NCI-H2196 (cell line): ENCODE data around the gene ADSS1.

Source experiments
- DNase-seq: peaks from one replicate; lab custom pipeline; 2025; ENCODE audit not compliant: unreplicated experiment; lab: John Stamatoyannopoulos, UW

Gene ADSS1

DNA sequence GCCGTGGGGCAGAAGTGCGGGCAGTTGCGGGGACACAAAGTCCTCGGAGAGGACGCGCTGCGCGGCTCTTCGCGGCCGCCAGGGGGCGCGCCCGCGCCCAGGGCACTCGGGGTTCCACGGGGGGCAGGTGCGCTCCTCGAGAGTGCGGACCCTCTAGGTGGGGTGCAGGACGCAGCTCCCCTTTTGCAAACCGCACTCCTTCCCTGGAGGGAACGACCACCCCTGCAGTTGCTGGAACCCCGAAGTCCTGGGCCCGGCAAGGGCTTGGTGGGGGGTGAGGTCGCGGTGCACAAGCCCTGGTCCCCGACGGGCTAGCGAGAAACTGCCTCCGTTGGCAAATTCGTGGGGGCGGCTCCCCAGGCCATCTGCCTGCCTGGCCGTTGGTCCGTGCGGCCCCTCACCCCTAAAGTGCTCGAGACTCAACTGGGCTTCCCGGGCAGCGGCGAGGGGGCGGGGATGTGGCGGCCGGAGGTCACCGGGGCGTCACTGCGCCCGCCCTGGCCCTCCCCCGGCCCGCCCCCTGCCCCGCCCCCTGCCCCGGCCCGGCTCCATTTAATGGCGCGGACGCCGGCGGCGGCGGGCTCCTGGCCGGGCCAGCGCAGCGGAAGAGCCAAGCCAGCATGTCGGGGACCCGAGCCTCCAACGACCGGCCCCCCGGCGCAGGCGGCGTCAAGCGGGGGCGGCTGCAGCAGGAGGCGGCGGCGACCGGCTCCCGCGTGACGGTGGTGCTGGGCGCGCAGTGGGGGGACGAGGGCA lies at the start of gene ADSS1:
Gene ADSS1 (plus strand): TSS at position 579 of the 756 bp plus-strand sequence. CDS start 42 bp downstream, at position 621.
- peak; percentile 46 for DNase-seq

DNA sequence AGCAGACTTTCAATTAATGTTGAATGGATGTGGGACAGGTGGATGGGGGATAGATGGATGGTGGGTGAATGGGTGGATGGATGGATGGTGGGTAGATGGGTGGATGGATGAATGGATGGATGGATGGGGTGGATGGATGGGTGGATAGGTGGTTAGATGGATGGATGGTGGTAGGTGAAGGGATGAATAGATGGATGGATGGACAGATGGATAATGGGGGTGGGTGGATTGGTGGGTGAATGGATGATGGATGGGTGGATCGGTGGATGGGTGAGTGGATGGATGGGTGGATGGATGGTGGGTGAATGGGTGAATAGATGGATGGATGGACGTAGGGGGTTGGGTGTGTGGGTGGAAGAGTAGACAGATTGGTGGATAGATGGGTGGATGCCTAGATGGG lies 48.6 kb upstream of the ADSS1 start:
- DNase-seq: no peak

DNA sequence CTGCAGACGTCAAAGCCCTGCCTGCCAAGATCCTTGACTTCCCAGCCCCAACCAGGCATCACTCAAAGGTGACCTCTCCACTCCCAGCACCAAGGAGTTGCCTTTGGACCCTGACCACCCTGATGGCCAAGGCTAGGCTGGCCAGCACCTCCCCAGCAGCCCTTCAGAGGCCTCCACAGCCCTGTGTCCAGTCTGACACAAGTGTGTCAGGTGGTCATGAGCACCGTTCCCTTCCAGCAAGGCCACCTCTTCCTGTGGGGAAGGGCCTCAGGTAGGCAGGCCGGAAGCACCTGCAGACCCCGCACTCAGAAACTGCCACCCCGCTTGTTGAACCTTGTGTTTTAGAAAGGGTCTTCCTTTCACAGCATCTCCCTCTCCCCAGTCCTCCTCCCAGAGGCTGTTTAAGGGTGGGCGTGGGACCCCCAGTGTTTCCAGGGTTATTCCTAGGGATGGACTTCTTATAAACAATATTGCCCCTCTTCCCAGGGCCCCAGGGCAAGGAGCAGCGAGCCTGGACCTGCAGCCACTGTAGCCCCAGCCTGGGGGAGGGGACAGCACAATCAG lies 47.8 kb upstream of the ADSS1 start:
- DNase-seq: no peak

DNA sequence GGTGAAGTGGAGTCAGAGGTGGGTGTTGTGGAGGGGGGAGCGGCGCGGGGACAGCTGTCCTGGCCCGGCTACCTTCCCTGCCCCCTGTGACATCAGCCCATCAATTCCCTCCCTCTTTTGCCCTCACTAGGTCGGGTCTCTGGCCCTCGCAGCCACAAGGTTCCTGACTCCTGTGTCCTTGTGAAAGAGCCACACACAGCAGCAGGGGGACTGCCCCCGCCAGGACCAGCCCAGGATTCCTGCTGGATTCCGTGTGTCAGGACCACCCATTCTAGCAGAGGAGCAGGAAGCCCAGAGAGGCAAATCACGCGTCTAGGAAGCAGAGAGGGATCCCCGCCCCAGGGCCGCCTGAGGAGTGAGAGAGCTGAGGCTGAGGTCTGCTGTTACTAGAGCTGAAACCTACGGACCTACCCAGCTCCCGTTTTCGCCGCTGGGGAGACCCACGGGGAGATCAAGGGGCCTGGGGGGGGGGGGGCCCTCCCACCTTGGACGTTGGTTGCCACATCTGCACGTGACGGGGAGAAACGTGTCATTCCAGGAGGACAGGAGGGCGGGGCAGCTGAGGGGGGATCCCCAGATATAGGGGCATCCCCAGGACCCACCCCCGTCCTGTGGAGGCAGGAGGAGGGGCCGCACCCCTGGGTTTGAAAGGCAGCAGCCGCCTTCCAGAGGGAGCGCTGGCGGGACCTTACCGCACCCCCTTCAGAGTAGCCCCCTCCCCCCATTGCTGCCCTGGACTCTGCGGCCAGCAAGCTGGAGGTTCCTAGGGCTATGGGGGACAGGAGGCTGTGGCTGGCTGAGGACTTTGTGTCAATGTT lies 47.1 kb upstream of the ADSS1 start:
- no peak for DNase-seq

DNA sequence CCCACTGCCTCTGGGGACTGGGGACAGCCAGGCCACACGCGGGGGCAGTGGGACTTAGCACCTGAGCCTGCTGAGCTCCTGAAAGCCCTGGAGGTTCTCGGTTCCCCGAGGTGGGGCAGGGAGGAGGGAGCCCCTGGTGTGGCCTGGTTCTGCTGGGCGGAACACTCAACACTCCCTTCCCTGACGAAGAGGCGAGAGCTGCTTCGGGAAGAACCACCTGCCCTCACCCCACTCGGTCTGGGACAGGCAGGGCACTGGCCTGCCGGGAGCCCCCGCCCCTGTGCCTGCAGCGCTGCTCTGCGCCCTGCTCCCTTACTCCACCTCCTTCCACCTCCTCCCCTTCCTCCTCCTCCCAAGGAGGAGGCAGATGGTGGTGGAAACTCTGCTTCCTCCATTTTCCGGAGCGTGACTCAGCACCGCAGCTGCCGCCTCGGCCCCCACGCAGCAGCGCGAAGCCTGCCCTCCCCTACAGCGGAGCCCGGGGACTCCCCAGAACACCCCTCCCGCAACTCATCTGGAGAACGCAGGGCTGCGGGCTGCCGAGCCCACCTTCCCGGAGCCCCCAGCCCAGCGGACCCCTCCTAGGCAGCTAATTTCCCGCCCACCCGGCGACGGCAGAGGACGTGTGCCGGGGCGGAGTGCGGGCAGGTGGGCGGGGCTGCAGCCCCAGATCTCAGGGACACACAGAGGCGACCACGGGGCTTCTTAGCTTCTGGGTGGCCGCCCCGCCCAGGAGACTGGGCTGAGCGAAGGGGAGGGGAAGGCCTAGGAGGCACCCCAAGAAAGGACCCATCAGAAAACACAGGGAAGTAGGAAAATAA lies 46.3 kb upstream of the ADSS1 start:
- no peak for DNase-seq

DNA sequence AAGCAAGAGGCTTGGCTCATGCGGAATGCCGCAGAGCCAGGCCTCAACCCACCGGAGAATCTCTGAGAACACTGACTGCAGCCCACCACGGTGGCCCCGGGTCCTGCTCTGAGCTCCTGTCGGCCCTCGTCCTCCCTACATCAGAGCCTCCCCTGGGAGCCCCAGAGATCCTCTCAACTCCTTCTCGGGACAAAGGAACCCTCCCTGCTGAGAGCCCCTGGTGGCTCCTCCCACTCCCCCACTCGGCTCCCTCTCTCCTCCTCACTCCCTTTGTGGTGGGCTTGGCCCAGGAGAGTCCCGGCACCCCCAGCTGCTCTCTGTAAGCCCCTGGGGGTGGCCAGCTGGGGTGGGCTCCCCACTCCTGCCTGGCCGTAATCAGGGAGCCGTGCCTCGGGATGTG lies 45.7 kb upstream of the ADSS1 start:
- no peak for DNase-seq

DNA sequence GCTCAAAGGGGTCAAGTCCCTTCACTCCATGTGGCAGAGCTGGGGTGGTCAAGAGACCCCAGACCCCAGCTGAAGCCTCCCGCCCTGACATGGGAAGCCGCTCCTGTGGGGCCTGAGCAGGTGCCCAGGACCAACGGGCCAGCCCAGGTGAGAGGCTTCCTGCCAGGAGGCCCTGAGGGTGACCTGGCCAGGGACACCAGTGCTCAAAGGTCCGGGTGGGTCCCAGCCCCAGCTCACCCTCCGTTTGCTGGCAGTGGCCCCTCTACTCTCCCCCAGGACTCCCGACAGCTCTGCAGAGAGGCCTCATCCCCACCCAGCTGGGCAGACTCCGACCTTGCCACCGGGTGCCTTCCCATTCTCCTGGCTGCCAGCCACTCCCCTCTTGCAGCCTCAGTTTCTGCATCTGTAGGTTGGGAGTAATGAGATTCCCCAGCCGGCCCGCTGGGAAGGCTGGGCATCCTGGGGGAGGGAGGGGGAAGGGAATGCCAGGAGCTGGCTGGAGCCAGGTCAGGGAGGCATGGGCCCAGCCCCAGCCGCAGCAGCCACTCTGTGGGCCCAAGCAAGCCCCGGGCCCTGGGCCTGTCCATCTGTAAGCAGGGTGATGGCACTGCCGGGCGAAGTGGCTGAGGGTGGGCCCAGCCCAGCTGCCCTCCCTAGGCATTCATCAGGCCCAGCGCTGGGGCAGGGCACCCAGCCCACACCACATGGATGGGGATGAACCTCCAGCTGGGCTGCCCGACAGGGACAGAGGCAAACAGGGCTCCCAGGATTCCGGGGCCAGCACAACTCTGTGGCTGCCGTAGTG lies 44.9 kb upstream of the ADSS1 start:
- no peak for DNase-seq

DNA sequence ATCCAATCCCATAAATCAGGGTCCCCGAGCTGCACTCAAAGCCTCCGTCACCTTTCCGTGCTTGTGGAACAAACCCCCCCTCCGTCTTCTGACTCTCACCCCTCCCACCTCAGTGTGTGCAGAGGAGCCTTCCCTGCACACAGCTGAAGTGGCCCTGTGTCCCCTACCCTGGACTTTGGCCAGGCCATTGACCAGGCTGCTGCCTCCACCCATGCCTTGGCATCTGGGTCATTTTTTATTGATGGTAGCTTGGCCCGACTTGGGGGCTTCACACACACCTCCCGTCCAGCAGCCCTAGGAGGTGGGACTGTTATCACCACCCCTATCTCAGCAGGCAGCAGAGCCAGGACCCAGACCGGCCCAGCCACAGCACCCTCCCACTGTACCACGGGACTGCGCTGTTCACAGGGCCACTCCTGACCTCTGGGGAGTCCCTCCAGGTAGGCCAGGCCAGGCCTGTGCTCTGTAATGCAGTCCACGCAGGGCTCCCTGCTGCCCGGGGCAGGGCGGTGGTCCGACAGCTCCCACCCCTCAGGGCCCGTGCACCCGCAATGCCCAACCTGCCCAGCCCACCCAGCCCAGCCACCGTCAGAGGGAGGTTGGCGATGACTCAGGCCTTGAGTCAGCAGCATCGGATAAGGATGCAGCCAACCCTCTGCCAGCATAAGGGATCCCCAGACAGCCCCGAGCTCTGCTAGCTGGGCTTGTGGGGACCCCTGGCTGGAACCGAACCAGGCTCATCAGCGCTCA lies 43.8 kb upstream of the ADSS1 start:
- DNase-seq: no peak

DNA sequence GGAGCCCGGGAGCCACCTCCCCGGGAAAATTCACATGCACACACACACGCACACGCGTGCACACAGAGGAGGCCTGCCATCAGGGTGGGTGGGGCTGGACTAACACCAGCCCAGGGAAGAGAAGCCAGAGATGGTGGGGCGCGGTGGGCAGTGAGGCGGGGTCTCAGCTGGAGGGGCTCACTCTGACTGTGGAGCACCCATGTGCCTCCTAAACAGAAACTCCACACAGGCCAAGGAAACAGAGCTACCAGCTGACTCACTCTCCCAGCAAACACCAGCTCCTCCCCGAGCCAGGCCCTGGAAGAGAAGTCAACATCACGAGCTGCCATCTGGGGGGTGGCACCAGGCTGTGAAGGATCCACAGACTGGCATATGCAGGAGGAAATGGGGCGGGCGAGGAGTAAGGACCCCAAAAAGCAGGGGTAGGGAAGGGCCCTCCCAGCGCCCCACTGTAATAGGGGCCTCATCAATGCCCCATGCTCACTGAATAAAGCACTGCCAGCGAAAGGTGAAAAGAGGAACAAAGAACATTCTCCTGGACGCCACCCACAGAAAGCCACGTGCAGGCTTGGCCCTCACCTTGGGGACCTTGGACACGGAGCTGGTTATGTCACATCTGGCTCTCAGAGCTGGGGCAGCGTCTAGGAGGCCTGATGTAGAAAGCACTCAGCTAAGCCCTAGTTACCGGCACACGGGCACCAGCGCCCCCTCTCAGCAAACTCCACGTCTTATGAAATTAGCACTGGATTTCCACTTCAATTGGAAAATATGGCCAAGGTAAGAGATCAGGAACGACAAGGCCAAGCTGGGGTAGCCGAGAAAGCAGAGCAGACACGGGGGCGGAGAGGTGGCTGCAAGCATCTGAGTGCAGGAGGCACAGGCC lies 43.0 kb upstream of the ADSS1 start:
- no peak for DNase-seq

DNA sequence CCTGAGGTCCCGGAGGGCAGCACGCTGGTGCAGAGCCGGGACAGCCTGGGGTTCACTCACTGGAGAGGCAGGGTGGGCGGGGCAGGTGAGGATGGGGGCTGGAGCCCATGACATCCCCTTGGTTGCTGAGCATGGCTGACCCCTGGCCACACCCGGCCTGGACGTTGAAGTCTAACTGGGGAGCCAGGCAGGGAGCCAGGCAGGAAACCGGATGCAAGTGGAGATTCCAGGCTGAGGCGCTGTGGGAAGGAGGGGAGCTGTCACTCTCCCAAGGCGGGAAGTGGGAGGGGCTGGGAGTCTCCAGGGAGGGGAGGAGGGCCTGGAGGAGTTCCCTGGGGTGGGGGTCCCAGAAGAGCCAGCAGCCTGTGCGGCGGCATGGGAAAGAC lies 42.3 kb upstream of the ADSS1 start:
- DNase-seq: no peak

DNA sequence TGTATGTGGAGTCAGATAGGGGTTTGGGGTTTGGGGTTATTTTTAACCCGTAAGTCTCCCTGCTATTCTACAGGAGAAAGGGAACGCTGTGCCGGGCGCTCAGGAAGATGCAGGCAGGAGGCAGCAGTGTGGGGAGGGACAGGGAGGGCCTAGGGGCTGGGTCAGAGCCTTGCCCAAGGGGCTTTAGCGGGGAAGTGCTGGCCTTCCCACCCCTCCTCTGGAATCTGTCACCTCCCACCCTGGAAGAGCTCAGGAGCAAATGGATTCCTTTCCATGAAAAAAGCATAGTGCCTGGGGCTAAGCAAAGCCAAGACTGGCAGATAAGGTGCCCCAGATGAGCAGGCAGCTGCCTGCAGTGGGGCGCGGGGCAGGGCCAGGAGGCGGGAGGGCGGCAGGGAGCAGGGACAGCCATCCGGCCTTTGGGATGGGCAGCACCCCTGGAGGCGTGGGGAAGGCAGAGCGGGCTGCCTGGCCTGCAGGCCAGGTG lies 41.9 kb upstream of the ADSS1 start:
- DNase-seq: no peak

DNA sequence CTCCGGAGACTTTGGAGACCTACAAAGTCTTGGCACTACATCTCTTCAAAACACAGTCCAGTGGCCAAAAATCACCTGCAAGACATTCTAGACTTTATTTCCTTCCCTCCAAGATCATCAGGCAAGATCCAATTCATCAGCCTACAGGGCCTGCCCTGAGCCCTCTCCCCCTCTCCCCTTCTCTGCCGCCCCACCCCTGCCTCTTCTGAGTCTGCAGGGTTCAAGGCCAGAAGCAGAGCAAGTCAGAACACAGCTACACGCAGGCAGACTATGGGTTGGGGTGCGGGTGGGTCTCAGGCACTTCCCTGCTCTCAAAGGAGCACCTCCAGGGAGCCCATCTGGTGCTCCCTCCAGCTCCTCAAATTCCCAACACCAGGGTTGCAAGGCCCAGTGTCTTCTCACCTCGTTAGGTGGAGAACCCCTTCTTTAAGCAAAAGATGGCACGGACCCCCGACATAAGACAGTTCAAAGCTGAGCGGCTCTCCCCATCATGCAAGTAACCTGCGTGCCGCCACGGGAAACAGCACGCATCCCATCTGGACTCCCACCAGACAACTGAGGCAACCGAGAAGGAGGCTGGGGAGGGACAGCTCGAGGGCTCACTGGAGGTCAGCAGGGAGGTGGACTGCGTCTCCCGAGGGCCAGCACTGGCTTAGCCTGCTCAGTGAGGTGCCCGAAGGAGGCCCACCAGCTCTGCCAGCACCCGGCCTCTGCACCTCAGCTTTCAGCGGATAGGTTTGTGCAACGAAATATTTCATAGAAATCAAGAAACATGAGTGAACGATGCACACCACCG lies 40.2 kb upstream of the ADSS1 start:
- no peak for DNase-seq

DNA sequence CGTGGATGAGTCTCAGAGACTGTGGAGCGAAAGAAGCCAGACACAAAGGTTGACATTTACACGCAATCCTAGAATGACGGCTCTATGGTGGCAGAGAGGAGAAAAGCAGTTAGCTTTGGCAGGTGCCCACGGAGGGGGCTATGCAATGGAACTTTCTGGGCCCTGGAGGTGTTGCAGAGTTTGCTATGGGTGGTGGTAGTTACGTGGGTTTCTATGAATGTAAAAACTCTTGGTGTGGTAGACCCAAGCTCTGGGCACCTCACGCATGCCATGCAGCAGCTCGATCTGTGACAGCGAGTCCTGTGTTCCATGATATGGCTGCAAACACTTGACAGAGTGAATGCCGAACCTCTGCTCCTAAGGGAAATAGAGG lies 39.6 kb upstream of the ADSS1 start:
- DNase-seq: no peak

DNA sequence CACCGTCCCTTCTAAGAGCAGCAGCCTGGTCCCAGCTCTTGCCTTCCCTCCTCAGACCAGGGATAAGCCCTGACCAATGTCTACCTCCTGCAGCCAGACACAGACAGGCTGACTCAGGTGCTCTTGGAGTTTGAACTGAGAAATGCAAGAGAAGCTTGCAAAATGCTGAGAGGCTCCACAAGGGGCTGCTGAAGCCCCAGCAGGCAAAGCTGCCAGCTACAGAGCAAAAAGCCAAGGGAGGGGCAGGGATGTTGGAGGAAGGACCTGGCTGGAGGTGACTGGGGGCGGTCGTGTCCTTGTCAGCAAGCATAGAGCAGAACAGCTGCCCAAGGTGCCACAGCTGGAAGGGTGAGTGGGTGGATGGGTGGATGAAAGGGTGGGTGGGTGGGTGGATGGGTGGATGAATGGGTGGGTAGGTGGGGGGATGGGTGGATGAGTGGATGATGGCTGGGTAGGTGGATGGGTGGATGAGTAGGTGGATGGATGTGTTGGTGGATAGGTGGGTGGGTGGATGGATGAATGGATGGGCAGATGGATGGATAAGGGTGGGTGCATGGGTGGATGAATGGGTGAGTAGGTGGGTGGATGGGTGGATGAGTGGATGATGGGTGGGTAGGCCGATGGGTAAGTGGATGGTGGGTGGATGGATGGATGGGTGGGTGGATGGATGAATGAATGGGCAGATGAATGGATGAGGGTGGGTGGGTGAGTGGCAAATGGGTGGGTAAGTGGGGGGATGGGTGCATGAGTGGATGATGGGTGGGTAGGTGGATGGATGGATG lies 38.6 kb upstream of the ADSS1 start:
- DNase-seq: no peak

DNA sequence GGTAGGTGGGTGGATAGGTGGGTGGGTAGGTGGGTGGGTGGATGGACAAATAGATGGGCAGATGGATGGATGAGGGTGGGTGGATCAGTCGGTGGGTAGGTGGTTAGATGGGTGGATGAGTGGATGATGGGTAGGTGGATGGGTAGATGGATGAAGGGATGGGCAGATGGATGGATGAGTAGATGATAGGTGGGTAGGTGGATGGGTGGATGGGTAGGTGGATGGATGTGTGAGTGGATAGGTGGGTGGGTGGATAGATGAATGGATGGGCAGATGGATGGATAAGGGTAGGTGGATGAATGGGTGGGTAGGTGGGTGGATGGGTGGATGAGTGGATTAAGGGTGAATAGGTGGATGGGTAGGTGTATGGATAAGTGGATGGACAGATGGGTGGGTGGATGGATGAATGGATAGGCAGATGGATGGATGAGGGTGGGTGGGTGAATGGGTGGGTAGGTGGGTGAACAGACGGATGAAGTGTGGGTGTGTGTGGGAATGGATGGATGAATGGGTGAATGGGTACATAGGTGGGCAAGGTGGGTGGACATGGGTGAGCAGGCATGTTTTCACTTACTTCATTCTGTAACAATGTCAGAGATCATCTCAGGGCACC lies 37.9 kb upstream of the ADSS1 start:
- DNase-seq: no peak

DNA sequence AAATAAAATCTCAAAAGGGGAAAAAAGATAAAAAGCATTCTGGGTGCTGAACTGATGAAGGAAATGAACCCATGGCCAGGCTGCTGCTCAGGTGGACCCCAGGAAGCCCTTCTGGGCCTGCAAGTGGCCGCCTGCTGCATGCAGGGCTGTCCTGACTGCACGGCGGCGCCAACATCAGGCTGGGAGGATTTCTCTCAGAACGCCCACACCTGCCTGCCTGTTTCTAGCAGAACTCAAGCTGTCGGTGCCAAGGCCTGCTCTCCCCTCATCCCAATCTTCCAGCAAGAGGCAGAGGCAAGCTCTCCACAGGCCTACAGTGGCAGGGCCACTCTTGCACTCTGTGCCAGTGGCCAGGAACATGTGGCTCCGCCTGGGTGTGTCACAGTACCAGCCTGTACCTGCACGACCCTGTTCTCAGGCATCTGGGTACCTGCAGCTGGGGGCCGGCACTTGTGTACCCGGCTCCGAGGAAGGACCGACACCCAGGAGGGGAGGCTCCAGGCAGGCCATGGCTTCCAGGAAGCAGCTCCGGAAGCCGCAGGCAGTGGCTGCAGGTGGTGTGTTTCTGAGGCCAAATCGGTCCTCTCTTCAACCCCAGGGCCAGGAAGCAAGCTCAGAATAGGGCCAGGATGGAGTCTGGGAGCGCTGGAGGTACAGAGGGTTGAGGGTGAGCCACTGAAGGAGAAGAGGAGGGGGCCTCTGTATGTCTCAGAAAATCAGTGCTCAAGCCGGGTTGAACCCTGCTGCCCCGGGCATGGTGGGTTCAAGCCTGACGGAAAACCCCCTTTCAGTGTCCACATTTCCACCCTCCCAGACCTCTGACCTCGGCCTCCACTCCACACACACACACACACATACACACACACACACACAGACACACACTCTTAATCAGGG lies 37.2 kb upstream of the ADSS1 start:
- no peak for DNase-seq
